Pancreas (tissue), 10 donors: ENCODE measurements around the gene GPR152. TPM values are rescaled to one million over a fixed set of nuclear protein-coding genes. Genes with fewer than 3 reads are reported as not detected.
A peak's percentile ranks its signal among the peaks of the same experiment; 100 is the strongest.

Experiments used
- ATAC-seq, 4 donors: fragments of 200-7000 bp; cut with Tn5 transposase; one replicate each; pipeline versions ENCODE4 v1.8.0 to v1.9.1; 2020; ENCODE audit warnings: mild to moderate bottlenecking in 4 of 4, moderate library complexity in 4 of 4
- DNase-seq, 6 donors: peaks; one replicate each; pipeline ENCODE4 v3.0.0-alpha.2; 2020
- FAIRE-seq: peaks from 2 replicates; lab custom pipeline; 2012; peaks lifted over from hg19 to GRCh38; lab: Jason Lieb, UNC
- H3K27ac ChIP-seq, 4 donors: fragments of 200-600 bp; sonication (generic); 1 replicate in 3 of 4; 2 replicates in 1 of 4; pipeline versions ENCODE4 v1.5.0 to v1.8.0; 2020
- H3K27me3 ChIP-seq, 4 donors: fragments of 200-600 bp; one replicate each; pipeline ENCODE4 v1.8.0; 2021
- H3K36me3 ChIP-seq, 3 donors: fragments of 200-600 bp; sonication (generic) in 1 of 3; one replicate each; pipeline versions ENCODE4 v1.5.0 to v1.8.0; 2020 to 2021
- H3K4me1 ChIP-seq, 3 donors: fragments of 200-600 bp; one replicate each; pipeline ENCODE4 v1.8.0; 2021
- H3K4me3 ChIP-seq, 4 donors: fragments of 200-600 bp; sonication (generic) in 2 of 4; one replicate each; pipeline versions ENCODE4 v1.5.0 to v1.8.0; 2020 to 2021
- H3K9me3 ChIP-seq, 4 donors: fragments of 200-600 bp; one replicate each; pipeline ENCODE4 v1.8.0; 2021
- CTCF ChIP-seq, 4 donors: fragments of 200-600 bp; sonication (generic) in 3 of 4; IDR thresholded peaks; one replicate each; pipeline versions ENCODE4 v1.5.0 to v1.8.0; 2021; ENCODE audit warnings: antibody characterized with exemption in 4 of 4
- WGBS, 2 donors: extraction: QIAGEN DNeasy Blood & Tissue Kit; methylation state at CpG; one replicate each; pipeline ENCODE4 v1.1.7; 2013; 5-methylcytosine and 5-hydroxymethylcytosine counted together
- intact Hi-C, 3 donors: fragments of 100-400 bp; cut with DNase I; formaldehyde crosslinking; loops; one replicate each; pipeline versions ENCODE4 v1.11.1 to v1.14.2; 2022
- polyA plus RNA-seq, 2 donors: library from polyadenylated mRNA; stranded (reverse); fragments of 200-250 nt; gene quantifications; one replicate each; pipeline ENCODE4 v1.2.3, GENCODE V29; 2013
- total RNA-seq, 6 donors: library from RNA; stranded (reverse); fragmentation: NEBNext Ultra II Directional in 4 of 6; extraction: Animal tissue kit (Norgen Biotek cat#: 25700) in 4 of 6; gene quantifications; one replicate each; pipeline versions ENCODE4 v1.2.1 to v1.2.4, GENCODE V29; 2021 to 2023
- donor health status: healthy with polysubstance abuse.
- donor health status: DM: no; HTN: no; CAD: no; lungs with moderate emphysema.
- donor health status: DM: no; HTN: no; CAD: no.
- donor health status: control.
- donor health status: control.
- donor health status: Bipolar disorder and iron deficiency.
- donor health status: DM: yes; HTN: yes; CAD: no.
- donor health status: DM: no; HTN: no; CAD: no.
- donor health status: DM: no; HTN: no; CAD: no.
- donor health status: DM: yes; HTN: yes; CAD: no.

The GPR152 gene
- total and polyA plus RNA-seq, 8 donors = not detected

GRCh38 chr11:67420646-67421429, 31.7 kb downstream of the GPR152 start:
- Histone ChIP-seq H3K9me3 (no peaks in the 10 kb centered on the region), H3K4me1 (peaks cover 0 to 13% (median 11%) of the 10 kb centered on the region in 3 donors), H3K27me3 (no peaks in the 10 kb centered on the region), H3K27ac (peak overlapping the region; percentile 88 to 95 (median 93)), H3K36me3 (no peaks in the 10 kb centered on the region), H3K4me3 (peak overlapping the region; percentile 44 to 88 (median 68))
- intact Hi-C loops = no loop called here
- WGBS, 2 donors = 1% methylated on average over 64 to 97 of the region's 97 CpGs
- TF ChIP-seq CTCF (IDR thresholded peaks at IDR 0.05) = no peak
- FAIRE-seq (no peak), DNase-seq (peak; percentile 95 to 100 (median 100)), ATAC-seq (peak; percentile 91 to 97 (median 94))

- no peak for ATAC-seq
These were observed 32.3 kb downstream of the GPR152 start for GRCh38 chr11:67420147-67420645.

GRCh38 chr11:67419325-67420049, 33.0 kb downstream of the GPR152 start:
- 82 to 87% methylated on average over 21 of the region's 21 CpGs for whole genome bisulfite sequencing, 2 donors
- H3K9me3 ChIP-seq = no peaks in the 10 kb centered on the region
- H3K36me3 ChIP-seq = no peaks in the 10 kb centered on the region
- no peak for TF ChIP-seq CTCF (IDR thresholded peaks at IDR 0.05)
- H3K27ac ChIP-seq = peak overlapping the region in 1 of 4 donors; percentile 95
- no peak for FAIRE-seq
- intact Hi-C loops = loop anchor here in 1 of 3 donors (10.0 kb wide), 1 partner anchor 85 kb away; the partner anchor contains the start of genes CDK2AP2 and PITPNM1
- H3K4me1 ChIP-seq = peaks cover 0 to 14% (median 13%) of the 10 kb centered on the region in 3 donors
- H3K4me3 ChIP-seq = peak overlapping the region in 1 of 4 donors; percentile 66
- H3K27me3 ChIP-seq = no peaks in the 10 kb centered on the region
- DNase-seq = peak in 2 of 6 donors; percentile 47 to 85
- ATAC-seq = no peak

More at GRCh38 chr11:67420147-67420645, 32.3 kb downstream of the GPR152 start:
- no peak for FAIRE-seq
- intact Hi-C loops = no loop called here
- WGBS, 2 donors = 24 to 33% methylated on average over 13 to 15 of the region's 15 CpGs
- Histone ChIP-seq H3K9me3 (no peaks in the 10 kb centered on the region), H3K36me3 (no peaks in the 10 kb centered on the region), H3K4me1 (peaks cover 0 to 13% (median 11%) of the 10 kb centered on the region in 3 donors), H3K4me3 (peak overlapping the region; percentile 44 to 88 (median 68)), H3K27me3 (no peaks in the 10 kb centered on the region), H3K27ac (peak overlapping the region; percentile 88 to 95 (median 93))
- DNase-seq = peak in 1 of 6 donors; percentile 69
- no peak for TF ChIP-seq CTCF (IDR thresholded peaks at IDR 0.05)

GRCh38 chr11:67418476-67419281, 33.9 kb downstream of the GPR152 start:
- Histone ChIP-seq H3K27me3 (no peaks in the 10 kb centered on the region), H3K4me1 (peaks cover 0 to 14% (median 13%) of the 10 kb centered on the region in 3 donors), H3K36me3 (no peaks in the 10 kb centered on the region), H3K4me3 (no peak overlapping the region), H3K9me3 (no peaks in the 10 kb centered on the region), H3K27ac (no peak overlapping the region)
- FAIRE-seq = no peak
- WGBS, 2 donors = 42 to 50% methylated on average over 26 of the region's 26 CpGs
- ATAC-seq = peak; percentile 6 to 22 (median 8)
- no peak for TF ChIP-seq CTCF (IDR thresholded peaks at IDR 0.05)
- DNase-seq = peak in 5 of 6 donors; percentile 47 to 90 (median 73)
- intact Hi-C loops = loop anchor here in 1 of 3 donors (10.0 kb wide), 1 partner anchor 86 kb away; the partner anchor contains the start of genes CDK2AP2 and PITPNM1
